CD4-positive, alpha-beta T cell treated with Interferon alpha-2 for 1 hour (primary cell): ENCODE data around the gene LAMA1.

Experiments
- DNase-seq, 2 donors: peaks; one replicate each; pipeline ENCODE4 v3.0.0-alpha.2; 2020 to 2022

LAMA1 gene

GRCh38 chr18:7048081-7048480 is 69.5 kb downstream of the LAMA1 start:
- no peak for DNase-seq

GRCh38 chr18:7047336-7047735 is 70.3 kb downstream of the LAMA1 start:
- no peak for DNase-seq

DNA sequence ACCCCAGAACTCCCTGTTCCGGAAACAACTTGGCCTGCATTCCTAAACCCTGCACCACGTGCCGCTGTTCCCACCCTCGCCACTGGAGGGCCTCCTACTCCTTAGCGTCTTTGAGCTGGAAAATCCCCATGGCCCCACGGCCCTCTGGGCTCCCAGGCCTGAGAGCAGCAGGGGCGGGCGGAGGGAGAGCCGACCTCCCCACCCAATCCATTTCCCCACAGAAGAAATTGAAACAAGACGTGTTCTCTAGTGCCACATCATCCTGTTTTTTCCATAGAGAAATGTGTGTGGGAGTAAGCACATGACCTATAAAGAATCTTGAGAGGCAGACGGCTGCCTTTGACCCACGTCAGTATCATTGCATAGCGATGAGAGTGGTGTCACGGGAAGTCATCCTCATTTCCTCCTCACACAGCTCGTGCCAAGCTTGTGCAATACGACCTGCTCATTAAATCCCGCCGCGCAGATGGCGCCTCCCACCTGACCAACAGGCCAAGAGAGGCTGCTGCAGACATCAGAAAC is 79.2 kb downstream of the LAMA1 start:
- no peak for DNase-seq

DNA sequence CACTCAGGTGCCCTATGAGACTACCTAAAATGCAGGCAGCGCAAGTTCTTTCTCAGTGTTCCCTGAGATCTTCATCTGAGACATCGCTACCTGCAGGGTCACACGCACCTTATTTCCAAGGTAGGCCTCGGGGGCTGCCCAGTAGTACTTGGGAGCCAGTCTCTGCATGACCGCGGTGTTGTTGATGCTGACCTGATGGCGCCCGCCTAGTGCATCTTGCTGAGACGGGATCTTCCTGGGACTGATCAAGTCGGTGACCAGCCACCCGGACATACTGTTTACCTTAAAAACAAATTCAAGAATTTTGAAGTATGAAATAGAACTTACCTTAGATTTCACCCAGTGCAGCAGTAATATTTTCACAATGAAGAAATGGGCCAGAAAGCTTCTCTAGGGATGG is 80.1 kb downstream of the LAMA1 start:
- DNase-seq = no peak

DNA sequence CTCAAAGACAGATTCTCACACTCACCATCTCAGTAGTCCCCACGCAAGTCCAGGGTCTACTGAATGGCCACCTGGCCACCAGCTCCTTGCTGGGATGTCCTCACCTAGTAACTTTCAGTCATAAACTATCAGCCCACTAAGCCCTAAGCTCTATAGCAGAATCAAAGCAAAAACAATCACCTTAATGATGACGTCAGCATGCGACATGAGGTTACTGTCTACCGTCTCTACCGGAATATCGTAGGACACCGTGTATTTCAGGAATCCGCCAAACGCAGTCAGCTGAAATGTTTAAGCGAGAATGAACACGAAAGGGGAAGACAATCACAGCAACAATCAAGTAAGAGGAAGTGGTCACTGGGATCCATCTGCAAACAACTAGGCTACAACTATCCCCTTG is 81.8 kb downstream of the LAMA1 start:
- DNase-seq = no peak

DNA sequence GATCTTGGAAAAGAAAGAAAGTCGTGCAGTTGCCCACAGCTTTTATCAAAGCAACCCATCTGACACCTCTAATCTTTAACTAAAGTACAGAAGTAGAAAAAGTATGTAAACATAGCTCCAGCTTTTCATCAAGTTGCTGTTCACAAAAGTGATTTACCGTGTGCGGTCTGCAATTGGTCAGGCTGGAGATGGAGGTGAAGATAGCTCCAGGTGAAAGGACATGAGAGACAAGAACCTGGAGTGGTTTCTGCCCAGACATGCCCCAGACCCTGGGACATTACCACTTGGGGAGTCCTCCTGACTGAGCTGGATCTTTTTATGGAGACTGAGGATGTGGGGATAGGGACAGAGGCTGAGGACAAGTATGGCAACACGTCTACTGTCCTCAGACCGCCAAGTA is 82.7 kb downstream of the LAMA1 start:
- no peak for DNase-seq

- no peak for DNase-seq
Observed at GRCh38 chr18:7032537-7032936, 85.1 kb downstream of the LAMA1 start.

DNA sequence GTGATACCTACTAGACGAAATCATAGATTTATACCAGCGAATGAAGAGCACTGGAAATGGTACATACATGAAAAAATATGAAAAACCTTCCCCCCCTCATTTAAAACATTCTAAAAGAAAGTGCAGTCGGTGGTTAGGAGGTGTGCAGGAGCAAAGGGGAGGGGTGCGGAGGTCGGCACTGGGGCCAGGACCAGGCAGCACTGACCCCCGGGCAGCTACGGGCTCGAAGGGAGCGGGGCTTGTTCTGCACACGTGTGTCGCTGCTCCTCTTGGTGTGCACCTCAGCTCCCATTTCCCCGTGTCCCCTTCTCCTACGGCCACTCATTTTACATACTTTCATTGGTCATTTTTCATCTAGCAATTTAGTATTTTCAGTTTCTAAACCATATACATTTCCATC is 89.0 kb downstream of the LAMA1 start:
- DNase-seq = no peak

DNA sequence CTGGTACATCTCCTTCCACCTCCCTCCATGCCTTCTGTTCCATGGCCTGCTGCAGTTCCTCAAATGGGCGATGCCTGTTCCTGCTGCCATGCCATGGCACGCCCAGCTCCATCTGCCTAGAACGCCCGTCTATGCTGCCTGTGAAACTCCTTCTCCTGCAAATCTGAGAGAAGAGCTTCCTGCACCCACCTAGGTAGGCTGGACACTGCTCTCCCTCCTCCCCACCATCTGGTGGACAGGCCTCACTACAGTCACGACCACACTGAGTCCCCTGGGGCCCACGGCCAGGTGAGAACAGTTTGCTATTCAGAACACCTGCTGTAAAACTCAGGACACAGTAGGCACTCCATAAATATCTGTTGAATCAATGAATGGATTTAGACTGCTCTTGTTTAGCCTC is 92.4 kb downstream of the LAMA1 start:
- no peak for DNase-seq

GRCh38 chr18:7023581-7023980 is 94.0 kb downstream of the LAMA1 start:
- no peak for DNase-seq

- DNase-seq = no peak
Observed at GRCh38 chr18:7023063-7023580, 94.5 kb downstream of the LAMA1 start.

DNA sequence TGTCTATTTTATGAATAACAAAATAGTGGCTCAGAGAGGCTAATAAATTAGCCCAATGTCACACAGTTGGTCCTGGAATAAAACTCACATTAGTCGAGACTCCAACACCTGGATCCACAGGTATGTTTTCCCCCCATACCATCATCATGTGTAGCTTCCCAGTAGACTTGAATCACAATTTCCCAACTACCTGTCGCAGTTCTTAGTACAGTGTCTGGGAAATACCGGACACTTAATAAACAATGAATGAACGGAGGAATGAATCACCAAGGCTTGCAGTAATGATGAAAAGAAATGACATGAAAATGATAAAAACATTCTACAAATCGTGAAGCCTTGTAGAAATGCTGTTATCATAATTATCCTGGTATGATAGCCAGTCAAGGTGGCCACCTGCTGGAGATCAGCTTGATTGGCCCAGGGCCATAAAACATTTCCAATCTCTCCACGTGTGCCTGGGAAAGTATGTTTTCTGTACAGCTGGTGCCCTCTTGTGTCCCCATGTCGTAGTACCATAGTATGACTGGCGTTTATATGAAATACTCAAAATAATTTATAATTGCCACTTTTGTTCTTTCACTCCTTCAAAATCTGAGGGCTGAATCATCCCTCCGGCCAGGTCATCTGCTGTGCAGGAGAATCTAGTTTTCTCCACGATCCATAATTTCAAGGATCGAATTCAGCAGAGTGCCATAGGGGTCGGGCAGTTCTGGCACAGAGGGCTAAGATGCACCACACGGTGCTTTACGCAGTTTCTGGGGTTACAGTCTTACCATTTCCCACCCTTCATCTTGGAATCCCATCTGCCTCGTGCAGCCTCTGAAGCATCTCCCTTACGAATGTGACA is 95.4 kb downstream of the LAMA1 start:
- DNase-seq = no peak

GRCh38 chr18:7020995-7021777 is 96.4 kb downstream of the LAMA1 start:
- no peak for DNase-seq

DNA sequence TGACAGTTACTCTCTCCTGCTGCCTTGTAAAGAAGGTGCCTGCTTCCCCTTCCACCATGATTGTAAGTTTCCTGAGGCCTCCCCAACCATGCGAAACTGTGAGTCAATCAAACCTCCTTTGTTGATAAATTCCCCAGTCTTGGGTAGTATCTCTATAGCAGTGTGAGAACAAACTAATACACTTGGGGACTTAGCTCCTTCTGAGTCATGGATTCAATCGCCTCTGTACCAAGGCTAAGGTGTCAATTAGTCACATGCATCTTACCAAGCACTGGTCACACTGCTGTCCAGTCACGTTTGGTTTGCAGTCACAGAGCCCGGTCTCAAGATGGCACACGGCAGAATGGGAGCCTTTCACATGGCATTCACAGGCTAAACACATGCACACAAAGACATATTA is 100.6 kb downstream of the LAMA1 start:
- no peak for DNase-seq

- DNase-seq = no peak
Observed at GRCh38 chr18:7011142-7011541, 106.5 kb downstream of the LAMA1 start.

GRCh38 chr18:7004009-7004408 is 113.6 kb downstream of the LAMA1 start:
- no peak for DNase-seq

- no peak for DNase-seq
Observed at GRCh38 chr18:7002107-7002506, 115.5 kb downstream of the LAMA1 start.

- no peak for DNase-seq
Observed at GRCh38 chr18:7000484-7001096, 117.0 kb downstream of the LAMA1 start.

DNA sequence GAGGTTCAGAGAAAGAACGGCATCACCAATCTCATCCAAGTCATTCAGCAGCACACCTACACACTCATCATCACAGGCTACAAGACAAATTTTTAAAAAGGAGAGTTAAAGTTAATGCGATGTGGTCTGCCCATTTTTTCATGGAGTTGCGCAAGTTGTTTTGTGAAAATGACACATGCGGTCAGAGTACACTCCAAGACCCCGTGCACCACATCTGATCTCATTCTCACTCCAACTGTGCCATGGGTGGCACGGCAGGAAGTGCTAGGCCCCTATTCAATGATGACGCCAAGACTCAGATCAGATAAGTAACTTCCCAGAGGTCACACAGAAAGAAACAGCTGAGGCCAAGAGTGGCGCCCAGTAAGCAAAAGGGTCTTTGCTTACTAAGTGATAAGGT is 119.8 kb downstream of the LAMA1 start:
- no peak for DNase-seq

GRCh38 chr18:6994771-6995430 is 122.7 kb downstream of the LAMA1 start:
- DNase-seq = no peak

- DNase-seq = no peak
Observed at GRCh38 chr18:6994056-6994770, 123.4 kb downstream of the LAMA1 start.

GRCh38 chr18:6992761-6993160 is 124.8 kb downstream of the LAMA1 start:
- DNase-seq = no peak
